CD4-positive, alpha-beta T cell treated with Interleukin-12 subunit alpha and Interleukin-12 subunit beta, for 1 hour (primary cell): ENCODE measurements around the gene ANXA8L1.
"Not testable (repeated sequence)": the region's sequence is repeated elsewhere in the genome, so short reads cannot be mapped to it uniquely, and the experiment has no call there.

Experiments used
- DNase-seq: peaks from one replicate; pipeline ENCODE4 v3.0.0-alpha.2; 2020

Gene ANXA8L1, protein sequence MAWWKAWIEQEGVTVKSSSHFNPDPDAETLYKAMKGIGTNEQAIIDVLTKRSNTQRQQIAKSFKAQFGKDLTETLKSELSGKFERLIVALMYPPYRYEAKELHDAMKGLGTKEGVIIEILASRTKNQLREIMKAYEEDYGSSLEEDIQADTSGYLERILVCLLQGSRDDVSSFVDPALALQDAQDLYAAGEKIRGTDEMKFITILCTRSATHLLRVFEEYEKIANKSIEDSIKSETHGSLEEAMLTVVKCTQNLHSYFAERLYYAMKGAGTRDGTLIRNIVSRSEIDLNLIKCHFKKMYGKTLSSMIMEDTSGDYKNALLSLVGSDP

DNA sequence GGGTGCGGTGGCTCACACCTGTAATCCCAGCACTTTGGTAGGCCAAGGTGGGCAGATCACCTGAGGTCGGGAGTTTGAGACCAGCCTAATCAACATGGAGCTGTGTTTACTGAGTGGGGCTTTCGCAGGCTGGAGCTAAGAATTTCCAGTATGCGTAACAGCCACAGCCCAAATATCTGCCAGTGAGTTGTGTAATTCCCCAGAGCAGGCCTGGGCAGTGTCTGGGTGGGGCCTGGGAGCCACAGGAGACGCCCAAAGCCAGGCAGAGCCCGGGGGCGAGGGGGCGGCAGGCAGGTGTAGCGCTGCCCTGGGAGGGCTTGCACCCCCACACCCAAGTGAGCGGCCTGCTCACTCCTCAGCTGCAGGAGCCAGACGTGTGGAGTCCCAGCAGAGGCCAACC lies at the start of gene ANXA8L1:
ANXA8L1 (plus strand) TSS at position 371 of the 400 bp plus-strand sequence. CDS start 76 bp downstream, outside the sequence.
- DNase-seq, result not testable (repeated sequence)

DNA sequence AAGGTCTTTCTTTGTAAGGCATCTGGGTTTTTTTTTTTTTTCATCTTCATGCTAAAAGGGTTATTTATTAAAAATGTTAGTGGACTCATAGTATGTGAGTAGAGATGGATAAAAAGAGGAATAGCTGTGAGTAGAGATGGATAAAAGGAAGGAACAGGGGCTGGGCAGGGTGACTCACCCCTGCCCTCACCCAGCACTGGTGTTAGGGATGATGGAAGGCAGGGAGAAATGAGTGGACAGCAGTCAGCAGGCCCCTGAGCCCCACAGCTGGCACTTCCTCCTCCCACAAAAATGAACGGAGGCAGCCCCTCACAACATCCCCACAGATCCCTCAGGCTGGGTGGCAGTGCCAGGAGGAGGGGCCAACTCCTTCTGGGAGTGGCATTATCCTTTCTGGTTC lies 49.5 kb upstream of the ANXA8L1 start:
- DNase-seq, result no peak

DNA sequence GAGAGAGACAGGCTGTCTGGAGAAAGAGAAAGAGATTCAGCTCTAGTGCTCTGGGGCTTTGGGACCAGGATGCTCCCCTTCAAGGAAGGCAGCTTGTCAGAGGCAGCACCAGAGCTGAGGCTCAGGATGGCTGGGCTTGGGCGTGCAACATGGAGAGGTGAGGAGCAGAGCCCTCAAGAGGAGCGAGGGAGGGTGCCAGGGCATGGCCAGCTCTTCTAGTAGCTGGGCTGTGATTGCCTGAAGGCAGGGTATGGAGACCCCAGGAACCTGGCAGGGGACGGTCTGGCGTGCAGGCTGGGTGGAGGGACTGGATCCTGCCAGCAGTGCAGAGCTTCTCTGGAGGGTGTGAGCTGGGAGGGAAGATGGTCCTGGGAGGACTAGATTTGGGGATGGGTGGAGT lies 48.6 kb upstream of the ANXA8L1 start:
- DNase-seq, result no peak

DNA sequence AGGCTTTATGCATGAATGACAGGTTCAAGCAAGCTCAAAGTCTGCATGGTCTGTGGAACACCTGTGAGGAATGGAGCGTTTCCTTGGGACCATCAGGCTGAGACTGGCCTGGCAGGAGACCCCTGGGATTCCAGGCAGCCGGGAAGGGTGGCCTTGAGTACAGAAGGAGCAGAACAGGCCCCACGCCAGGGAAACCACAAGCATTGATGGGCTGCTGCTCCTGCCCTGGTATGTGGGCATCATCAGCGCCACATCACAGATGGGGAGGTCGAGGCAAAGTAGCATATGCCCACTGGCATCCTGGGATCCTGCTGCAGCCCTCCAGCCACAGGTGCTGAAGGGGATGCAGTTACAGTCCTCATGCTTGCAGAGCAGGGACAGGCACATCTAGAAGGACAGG lies 47.9 kb upstream of the ANXA8L1 start:
- DNase-seq, result no peak

DNA sequence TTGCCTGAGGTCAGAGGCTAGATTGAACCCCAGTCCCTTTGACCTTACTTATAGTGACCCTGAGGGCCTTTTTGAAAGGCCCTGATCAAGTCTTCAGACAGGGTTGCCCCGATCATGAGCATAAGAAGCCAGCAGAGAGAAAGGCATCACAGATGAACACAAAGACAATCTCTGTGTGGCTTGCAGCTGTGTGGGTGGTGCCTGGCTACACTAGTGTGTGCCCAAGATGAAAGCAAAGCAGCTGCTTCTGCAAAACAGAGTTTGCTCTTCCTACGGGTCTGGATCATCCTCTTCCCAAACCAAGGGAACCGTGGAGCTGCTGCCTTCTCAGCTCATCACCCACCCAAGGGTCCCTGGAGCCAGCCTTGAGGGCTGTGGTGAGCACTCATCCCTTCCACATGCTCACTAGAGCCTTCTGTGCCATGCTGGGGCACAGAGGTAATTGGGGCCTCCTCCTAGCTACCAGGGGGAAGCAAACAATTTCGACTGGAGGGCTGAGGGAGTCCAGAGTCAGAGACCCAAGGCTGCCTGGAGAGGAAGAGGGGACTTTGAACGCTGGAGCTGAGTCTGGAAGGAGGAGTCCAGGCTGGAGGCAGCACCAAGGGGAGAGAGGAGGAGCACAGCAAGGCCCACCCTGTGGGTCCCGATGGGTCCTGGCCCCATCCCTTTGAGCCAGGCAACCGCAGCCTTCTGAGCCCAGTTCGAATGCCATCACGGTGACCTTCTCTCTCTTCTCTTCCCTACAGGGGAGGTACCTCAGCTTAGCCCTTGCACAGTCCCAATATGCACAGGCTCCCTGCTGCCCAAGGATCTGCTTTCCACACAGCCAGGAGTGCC lies 46.5 kb upstream of the ANXA8L1 start:
- no peak for DNase-seq

DNA sequence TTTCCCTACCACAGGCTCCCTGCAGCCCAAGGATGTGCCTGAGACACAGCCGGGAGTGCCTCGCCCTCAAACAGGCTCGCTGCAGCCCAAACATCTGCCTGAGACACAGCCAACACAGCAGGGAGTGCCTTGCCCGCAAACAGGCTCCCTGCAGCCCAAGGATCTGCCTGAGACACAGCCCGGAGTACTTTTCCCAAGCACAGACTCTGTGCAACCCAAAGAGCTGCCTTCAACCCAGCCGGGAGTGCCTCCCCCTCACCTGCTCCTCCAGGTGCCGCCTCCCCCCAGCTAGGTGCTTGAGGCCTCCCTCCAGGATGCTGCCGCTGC lies 45.9 kb upstream of the ANXA8L1 start:
- no peak for DNase-seq

DNA sequence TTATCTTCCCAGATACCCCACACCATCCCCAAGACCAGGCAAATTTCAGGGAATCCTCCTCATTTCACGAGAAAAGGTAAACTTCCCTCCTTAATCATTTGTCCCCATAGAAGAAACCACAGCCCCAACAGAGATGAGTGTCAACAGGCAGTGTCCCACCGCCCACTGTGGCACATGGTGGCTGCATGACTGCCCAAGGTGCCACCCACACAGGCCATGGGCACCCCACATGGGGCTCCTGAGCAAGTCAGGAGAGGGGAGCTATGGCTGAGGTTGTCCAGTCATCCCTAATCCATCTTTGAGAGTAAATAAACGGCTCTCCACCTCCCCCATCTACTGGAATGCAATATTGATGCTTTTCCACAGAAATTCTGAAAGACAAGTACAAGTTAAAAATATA lies 44.7 kb upstream of the ANXA8L1 start:
- DNase-seq, result no peak

DNA sequence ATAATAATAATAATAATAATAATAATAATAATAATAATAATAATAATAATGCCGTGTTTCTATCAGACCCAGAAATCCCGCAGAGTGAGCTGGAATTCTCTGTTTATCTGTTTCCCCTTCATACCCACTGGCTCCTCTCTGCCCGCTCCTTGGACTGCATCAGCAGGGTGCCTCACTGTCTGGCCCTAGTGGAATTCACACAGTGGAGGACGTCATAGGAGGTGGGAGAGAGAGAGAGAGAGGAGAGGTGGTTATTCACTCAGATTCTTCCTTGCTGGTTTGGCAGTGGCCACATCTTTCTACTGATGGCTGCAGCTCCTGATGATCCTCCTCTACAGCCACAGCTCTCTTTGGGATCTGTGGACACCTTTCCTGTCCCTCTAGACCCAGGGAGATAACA lies 10.1 kb upstream of the ANXA8L1 start:
- DNase-seq, result not testable (repeated sequence)

DNA sequence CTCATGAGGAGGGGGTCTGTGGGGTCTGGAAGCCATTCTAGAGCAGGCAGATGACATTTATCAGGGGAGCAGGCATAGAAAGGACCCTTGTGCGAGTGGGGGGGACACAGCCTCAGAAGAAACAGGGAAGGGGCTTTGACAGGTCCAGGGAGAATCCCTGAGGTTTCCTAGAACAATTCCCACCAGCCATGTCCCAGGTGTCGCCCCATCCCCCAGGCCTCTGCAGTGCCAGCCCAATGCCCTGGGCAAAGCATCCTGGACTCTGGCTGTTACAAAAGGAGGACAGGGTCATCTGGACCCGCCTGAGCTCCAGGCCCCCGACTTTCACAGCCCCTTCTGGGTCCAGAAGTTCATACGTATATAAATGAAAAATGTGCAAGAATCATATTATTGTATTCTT lies 8.4 kb upstream of the ANXA8L1 start:
- not testable (repeated sequence) for DNase-seq

DNA sequence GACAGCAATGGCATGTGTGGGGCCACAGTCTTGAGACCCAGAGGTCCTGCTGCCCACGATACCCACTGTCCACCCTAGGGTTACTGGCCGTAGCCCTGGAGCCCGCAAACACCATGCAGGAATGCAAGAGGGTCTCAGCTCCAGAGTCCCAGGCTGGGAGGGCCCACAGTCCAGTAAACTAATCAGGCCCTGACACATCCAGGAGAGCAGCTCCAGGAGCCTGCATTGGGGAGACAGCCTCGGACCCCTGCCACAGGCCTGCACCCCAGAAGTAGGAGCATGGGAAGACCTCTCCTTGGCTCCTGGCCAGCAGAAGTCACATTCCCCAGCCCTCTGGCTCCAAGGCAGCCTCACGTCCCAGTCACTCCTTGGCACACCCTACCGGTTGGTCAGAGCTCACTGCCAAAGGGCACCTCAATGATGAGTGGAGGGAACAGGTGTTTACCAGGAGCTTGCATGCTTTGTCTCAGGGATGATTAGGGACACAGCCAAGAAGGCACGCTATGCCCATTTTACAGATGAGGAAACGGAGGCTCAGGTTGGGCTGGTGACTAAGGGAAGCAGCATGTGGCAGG lies 7.8 kb upstream of the ANXA8L1 start:
- DNase-seq, result not testable (repeated sequence)

DNA sequence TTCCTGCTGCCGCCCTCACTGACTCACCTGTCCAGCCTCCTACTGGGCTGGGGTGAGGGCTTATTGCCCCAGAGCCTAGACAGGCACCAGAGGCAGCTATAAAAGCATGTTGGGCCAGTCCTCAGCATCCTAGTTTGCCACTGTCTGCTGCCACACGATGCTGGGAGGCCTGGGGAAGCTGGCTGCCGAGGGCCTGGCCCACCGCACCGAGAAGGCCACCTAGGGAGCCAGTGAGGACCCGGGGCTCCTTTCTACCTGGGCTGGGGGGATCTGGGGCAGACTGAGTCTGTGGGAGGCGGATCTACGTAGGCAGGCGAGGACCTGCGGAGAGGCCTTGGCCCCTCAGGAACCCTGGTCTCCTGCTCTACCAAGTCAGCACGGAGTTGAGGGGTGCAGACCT lies 6.6 kb upstream of the ANXA8L1 start:
- DNase-seq, result not testable (repeated sequence)

DNA sequence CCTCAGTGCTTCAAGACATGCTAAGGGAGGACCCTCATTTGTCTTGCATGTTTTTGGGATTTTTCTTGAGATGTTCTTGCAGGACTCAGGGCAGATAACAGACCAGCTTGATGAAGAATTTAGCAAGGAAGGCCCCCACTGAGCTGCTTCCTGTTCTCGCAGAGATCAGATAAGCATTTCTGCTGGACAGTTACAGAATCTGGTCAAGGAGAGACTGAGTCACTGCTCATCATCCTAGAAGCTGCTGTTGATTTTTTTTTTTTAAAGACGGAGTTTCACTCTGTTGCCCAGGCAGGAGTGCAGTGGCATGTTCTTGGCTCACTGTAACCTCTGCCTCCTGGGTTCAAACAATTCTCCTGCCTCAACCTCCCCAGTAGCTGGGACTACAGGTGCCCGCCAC lies 1.2 kb upstream of the ANXA8L1 start:
- not testable (repeated sequence) for DNase-seq

DNA sequence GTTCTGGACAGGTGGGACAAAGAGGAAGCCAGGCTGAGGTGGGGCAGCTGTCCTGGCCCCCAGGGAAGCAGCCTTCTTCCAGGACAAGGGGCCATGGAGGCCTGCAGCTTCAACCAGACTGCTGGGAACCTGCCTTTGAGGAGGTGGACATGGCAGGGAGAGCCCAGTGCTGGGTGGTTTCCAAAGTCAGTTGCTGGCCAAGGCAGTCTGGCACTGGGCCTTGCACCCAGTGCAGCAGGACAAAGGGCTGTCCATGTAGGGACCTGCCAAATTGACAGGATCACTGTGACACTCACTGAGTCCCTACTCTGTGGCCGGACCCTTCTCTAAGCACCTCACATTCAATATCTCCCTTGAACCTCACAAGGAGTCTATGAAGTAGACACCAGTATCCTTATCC lies 1.4 kb downstream of the ANXA8L1 start:
- not testable (repeated sequence) for DNase-seq

DNA sequence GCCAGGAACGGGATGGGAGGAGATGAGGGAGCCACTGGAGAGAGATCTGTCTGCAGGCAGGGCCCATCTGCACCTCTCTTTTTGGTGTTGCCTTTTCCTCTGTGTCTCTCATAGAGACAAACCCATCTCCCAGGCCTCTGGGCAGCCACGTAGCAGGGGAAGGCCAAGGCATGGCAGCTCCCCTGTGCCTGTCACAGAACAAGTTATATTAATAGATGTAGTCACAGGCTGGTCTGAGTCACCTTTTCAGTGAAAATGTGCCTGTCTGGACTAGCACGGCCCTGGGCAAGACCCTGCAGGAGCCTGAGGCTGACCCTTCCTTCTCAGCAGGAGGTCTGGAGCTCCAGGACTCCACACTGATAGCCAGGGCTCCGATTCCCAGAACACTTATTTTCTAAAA lies 2.1 kb downstream of the ANXA8L1 start:
- not testable (repeated sequence) for DNase-seq

DNA sequence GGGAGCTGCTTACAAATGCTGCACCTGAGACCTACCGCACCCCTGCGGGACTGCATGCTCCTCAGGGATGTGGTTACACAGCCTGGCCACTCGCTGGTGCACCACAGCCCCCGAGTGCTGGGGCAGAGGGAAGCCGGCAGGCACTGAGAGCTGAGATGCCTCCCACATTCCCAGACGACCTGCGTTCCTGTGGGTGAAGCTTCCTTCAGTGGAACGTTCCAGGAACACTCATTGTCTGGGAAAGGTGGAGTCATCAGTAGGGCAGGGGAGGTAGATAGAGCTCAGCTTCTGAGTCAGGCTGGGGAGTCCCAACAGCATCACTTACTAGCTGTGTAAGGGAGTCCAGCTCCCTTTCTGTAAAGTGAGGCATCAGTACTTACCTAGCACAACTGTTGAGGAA lies 2.5 kb downstream of the ANXA8L1 start:
- DNase-seq, result not testable (repeated sequence)

DNA sequence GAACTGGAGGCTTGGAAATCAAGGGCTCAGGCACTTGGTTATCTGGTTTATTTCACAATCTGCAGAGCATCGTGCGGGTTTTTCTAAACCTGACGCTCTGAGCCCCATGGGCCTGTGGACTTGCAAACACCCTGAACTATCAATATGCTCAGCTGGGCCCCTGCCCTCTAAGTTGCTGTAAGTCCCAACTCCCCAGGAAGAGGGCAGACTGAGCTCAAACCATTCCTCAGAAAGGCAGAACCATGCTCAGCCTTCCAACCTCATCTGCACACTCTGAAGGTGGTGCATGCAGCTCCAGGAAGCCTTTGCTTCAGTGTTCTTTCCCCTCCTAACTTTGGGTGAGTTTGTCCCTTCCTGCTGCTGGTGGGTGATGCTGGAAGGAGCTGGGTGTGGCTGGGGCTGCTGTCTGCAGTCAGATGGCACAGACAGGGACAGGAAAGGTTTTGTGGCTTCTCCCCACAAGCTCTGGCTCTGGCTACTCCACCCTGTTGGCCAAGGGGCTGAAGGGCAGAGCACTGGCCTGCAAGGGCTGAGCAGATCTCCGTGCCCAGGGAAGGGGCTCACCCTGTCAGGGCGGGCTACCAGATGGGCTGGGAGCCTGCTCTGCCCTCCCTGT lies 3.8 kb downstream of the ANXA8L1 start:
- not testable (repeated sequence) for DNase-seq

DNA sequence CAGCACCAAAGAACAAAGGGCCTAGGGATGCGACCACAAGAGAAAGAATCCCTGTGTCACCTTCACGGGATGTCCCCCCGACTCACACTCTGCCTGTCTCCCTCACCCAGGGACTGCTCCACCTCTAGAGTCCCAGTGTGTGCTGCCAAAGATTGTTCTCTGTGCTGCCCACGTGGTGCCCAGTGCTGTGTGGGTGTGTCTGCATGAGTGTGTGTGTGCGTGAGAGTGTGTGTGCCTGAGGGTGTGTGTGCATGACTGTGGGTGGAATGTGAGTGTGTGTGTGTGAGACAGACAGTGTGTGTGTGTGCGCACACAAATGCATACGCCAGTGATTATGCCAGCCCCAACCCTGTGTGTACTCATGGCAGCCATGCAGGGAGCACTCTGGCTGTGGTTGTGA lies 10.3 kb downstream of the ANXA8L1 start:
- not testable (repeated sequence) for DNase-seq

DNA sequence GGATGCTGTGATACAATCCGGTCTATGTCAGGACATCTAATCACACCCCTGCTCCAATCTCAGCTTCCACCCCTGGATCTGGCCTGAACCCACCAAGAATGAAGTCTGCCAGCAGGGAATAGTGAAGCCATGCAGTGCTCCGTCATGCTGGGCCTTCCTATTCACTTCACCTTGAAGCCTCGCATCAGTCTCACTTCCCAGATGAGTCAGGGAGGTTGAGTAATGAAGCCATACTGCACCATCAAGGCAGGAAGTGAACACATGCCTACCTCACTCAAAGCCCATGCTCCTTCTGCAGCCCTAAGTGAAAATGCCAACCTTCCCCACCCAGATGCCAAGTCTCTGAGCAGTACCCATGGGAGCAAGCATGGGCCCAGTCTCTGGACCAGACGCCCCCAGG lies 11.1 kb downstream of the ANXA8L1 start:
- DNase-seq, result not testable (repeated sequence)

DNA sequence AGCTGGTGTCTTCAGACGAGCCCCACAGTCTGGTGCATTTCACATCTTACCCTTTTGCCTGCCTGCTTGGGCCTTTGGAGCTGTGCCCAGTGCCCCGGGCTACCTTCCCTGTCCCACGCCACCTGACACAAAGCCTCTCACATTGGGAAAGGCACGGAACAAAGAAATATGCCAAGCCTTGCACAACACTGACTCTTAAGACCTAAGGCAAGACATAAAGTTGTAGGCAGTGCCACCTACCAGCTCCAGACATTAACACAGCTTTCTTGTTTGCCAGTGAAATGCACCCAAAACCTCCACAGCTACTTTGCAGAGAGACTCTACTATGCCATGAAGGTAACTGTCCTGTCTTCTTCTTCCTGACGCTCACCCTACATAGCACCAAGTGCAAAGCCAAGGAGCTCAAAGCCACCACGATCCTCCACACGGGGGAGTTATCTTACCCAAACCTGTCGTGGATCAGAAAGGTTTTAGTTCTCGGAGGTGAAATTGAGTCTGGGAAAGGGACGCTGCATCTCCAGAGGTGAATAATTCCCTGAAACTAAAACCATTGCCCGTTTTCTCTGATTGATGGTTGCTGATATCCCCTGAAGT lies 11.8 kb downstream of the ANXA8L1 start:
- not testable (repeated sequence) for DNase-seq

DNA sequence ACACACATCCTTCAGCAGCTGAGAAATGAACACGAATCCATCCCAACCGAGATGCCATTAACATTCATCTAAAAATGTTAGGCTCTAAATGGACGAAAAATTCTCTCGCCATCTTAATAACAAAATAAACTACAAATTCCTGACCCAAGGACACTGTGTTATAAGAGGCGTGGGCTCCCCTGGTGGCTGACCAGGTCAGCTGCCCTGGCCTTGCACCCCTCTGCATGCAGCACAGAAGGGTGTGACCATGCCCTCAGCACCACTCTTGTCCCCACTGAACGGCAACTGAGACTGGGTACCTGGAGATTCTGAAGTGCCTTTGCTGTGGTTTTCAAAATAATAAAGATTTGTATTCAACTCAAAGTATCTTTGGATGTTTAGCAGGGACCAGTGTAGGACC lies 15.8 kb downstream of the ANXA8L1 start:
- not testable (repeated sequence) for DNase-seq

DNA sequence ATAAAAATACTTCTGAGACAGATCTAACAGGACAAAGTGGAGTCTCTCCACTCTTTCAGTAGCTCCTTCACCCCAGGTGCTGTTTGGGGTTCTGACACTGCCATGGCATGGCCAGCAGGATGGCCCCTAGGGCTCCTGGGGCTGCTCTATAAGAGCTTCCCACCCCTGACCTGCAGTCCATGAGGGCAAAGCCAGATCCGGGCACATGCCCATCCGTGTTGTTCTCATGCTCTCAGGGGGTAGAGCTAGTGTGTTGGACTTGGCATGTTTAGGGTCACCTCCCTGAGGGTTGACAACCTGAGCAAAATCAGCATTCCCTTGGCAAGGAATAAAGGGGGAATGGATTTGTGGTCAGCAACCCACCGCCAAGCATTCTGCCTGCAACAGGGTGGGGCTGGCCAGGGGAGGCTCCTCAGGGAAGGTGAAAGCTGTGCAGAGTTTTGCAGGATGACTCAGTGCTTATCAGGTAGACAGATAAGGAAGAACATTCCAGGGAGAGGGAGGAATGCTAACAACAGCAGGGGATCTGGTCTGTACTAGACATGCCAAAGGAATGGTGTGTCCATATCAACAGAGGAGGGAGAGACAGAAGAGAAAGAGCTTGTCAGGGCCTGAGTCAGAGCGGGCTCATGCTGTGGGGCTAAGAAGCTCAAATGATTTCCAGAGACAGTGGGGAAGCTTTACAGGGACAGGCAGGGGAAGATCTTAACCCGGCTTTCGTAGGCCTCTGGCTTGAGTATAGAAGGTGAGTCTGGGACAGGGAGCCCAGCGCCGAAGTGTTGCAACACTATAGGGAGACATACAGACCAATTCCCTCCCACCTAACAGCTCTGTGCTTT lies 21.1 kb downstream of the ANXA8L1 start:
- DNase-seq, result not testable (repeated sequence)

DNA sequence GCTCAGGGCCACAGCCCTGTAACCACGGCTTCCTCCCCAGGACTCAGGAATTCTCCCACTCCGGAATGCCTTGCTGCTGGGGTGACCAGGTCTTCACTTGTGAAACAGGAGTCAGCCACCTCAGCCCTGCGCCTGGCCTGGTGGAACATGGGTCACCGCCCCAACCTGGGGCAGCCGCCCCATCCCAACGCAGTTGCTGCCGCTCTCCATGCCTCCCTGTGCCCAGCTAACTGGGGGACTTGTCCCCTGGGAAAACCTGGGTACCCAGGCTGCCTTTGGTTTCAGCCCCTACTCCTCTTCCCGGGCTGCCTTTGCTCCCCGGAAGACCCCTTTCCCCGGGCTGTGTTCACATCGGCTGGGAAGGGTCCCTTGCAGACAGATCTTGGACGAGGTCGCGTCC lies 22.2 kb downstream of the ANXA8L1 start:
- not testable (repeated sequence) for DNase-seq
